Right lobe of liver (tissue), 6 donors: ENCODE data around the gene OSCP1. TPM values are rescaled to one million over a fixed set of nuclear protein-coding genes. Genes with fewer than 3 reads are reported as not detected.

Experiments used
- ATAC-seq, 4 donors: fragments of 200-7000 bp; cut with Tn5 transposase; one replicate each; pipeline ENCODE4 v1.9.1; 2020; ENCODE audit warnings: mild to moderate bottlenecking in 4 of 4, moderate library complexity in 4 of 4
- DNase-seq, 3 donors: peaks; one replicate each; pipeline ENCODE4 v3.0.0-alpha.2; 2020
- H3K27ac ChIP-seq, 3 donors: fragments of 200-600 bp; one replicate each; pipeline ENCODE4 v1.8.0; 2022
- H3K27me3 ChIP-seq, 2 donors: fragments of 200-600 bp; one replicate each; pipeline ENCODE4 v1.8.0; 2022
- H3K36me3 ChIP-seq, 4 donors: fragments of 200-600 bp; sonication (generic) in 1 of 4; one replicate each; pipeline versions ENCODE4 v1.5.1 to v1.8.0; 2017 to 2022; ENCODE audit warnings: control low read depth in 1 of 4
- H3K4me1 ChIP-seq, 4 donors: fragments of 200-600 bp; sonication (generic) in 1 of 4; one replicate each; pipeline versions ENCODE4 v1.5.1 to v1.8.0; 2017 to 2022; ENCODE audit warnings: control low read depth in 1 of 4
- H3K4me3 ChIP-seq, 3 donors: fragments of 200-600 bp; one replicate each; pipeline ENCODE4 v1.8.0; 2022
- H3K9me3 ChIP-seq, 4 donors: fragments of 200-600 bp; sonication (generic) in 1 of 4; one replicate each; pipeline versions ENCODE4 v1.5.1 to v1.8.0; 2017 to 2022; ENCODE audit warnings: control low read depth in 1 of 4
- POLR2A ChIP-seq: fragments of 450-650 bp; IDR thresholded peaks from one replicate; pipeline ENCODE4 v1.6.1; 2017; ENCODE audit warnings: antibody characterized with exemption, mild to moderate bottlenecking
- WGBS: methylation state at CpG from one replicate; pipeline ENCODE4 v1.1.6; 2018; ENCODE audit warnings: low coverage, low lambda C conversion rate; ENCODE audit not compliant: insufficient coverage; ENCODE audit errors: missing lambda C conversion rate; 5-methylcytosine and 5-hydroxymethylcytosine counted together
- intact Hi-C, 2 donors: fragments of 100-400 bp; cut with DNase I; formaldehyde crosslinking; loops; one replicate each; pipeline versions ENCODE4 v1.11.2 to v1.14.1; 2022
- total RNA-seq, 6 experiments: library from RNA; depleted of rRNA in 2 of 6; stranded (reverse); fragments of >200 nt in 2 of 6; fragmentation: NEBNext Ultra II Directional in 3 of 6; extraction: Animal tissue kit (Norgen Biotek cat#: 25700) in 3 of 6; gene quantifications; one replicate each; pipeline versions ENCODE4 v1.1.0 to v1.2.4, GENCODE V29; 2016 to 2023
- TF ChIP-seq, protein P1 (sequence below), 4 donors: fragments of 200-600 bp in 3 of 4; fragments of 450-650 bp in 1 of 4; IDR thresholded peaks; one replicate each; pipeline versions ENCODE4 v1.5.1 to v1.8.0; 2016 to 2022; ENCODE audit warnings: antibody characterized with exemption in 4 of 4, mild to moderate bottlenecking in 2 of 4
- donor health status: DM: no; HTN: yes; CAD: no.
- donor health status: DM: no; HTN: no; CAD: no.
- donor health status: DM: no; HTN: no; CAD: no.
- donor health status: DM: no; HTN: yes; CAD: no.
- donor health status: DM: no; HTN: yes; CAD: no.

The OSCP1 gene
- total RNA-seq, 6 experiments from 2014 or later = 0.40 to 4.9 (median 1.7) TPM

GRCh38 chr1:36402504-36402890, 47.8 kb downstream of the OSCP1 start:
- Histone ChIP-seq H3K4me1 (no peaks in the 10 kb centered on the region), H3K27ac (no peak overlapping the region), H3K27me3 (no peaks in the 10 kb centered on the region), H3K9me3 (no peaks in the 10 kb centered on the region), H3K36me3 (no peaks in the 10 kb centered on the region), H3K4me3 (no peak overlapping the region)
- WGBS = 90% methylated on average over 4 of the region's 4 CpGs
- intact Hi-C loops = no loop called here
- no peak for DNase-seq
- no peak for TF ChIP-seq POLR2A
- TF ChIP-seq, protein P1, sequence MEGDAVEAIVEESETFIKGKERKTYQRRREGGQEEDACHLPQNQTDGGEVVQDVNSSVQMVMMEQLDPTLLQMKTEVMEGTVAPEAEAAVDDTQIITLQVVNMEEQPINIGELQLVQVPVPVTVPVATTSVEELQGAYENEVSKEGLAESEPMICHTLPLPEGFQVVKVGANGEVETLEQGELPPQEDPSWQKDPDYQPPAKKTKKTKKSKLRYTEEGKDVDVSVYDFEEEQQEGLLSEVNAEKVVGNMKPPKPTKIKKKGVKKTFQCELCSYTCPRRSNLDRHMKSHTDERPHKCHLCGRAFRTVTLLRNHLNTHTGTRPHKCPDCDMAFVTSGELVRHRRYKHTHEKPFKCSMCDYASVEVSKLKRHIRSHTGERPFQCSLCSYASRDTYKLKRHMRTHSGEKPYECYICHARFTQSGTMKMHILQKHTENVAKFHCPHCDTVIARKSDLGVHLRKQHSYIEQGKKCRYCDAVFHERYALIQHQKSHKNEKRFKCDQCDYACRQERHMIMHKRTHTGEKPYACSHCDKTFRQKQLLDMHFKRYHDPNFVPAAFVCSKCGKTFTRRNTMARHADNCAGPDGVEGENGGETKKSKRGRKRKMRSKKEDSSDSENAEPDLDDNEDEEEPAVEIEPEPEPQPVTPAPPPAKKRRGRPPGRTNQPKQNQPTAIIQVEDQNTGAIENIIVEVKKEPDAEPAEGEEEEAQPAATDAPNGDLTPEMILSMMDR (IDR thresholded peaks at IDR 0.05) = no peak
- ATAC-seq = no peak

GRCh38 chr1:36401602-36402503, 48.4 kb downstream of the OSCP1 start:
- Histone ChIP-seq H3K27ac (peak overlapping the region in 1 of 3 donors; percentile 54), H3K4me3 (peak overlapping the region in 2 of 3 donors; percentile 19 to 20), H3K36me3 (no peaks in the 10 kb centered on the region), H3K9me3 (no peaks in the 10 kb centered on the region), H3K27me3 (no peaks in the 10 kb centered on the region), H3K4me1 (peaks cover 0 to 4% (median 0%) of the 10 kb centered on the region in 4 donors)
- intact Hi-C loops = no loop called here
- DNase-seq = no peak
- TF ChIP-seq POLR2A = no peak
- TF ChIP-seq, protein P1 (IDR thresholded peaks at IDR 0.05) = no peak
- ATAC-seq = no peak
- 80% methylated on average over 1 of the region's 12 CpGs for WGBS

DNA sequence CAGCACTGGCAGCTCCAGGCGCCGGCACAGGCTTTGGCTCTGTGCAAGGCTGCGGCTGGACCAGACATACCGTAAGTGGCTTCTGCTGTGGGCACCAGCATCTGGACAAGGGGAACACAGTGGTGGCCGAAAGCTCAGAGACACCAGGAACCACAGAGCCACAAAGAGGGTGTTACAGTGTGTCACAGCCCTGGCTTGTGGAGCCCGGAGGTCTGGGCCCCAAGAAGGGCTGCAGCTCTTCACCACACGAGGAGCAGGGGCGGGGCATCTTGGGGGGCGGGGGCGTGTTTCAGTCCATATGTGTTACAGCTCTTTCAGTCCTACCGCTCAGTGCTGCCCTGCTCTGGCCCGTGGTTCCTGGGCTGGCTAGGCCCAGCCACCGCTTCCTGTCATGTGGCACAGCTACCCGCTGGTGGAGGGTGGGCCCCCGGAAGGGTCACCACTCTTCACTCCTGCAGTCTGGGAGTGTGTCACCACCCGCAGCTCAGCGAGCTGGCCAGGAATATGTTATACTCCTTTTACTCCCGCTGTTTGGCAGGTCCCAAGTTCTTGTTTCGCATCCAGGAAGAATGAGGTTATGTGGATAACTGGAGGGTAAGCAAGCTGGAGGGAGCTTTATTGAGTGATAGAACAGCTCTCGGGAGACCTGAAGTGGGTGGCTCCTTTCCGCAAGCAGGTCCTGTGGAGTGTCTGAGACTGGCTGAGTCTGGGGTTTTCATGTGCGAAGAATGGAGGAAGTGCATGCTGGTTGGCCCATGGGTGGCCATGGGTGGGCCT, 49.2 kb downstream of the OSCP1 start:
- DNase-seq = peak; percentile 75 to 81 (median 81)
- ATAC-seq = peak; percentile 58 to 72 (median 64)
- Histone ChIP-seq H3K27ac (peak overlapping the region in 2 of 3 donors; percentile 24 to 54), H3K27me3 (no peaks in the 10 kb centered on the region), H3K4me1 (peaks cover 0 to 11% (median 0%) of the 10 kb centered on the region in 4 donors), H3K4me3 (peak overlapping the region in 2 of 3 donors; percentile 19 to 20), H3K9me3 (no peaks in the 10 kb centered on the region), H3K36me3 (no peaks in the 10 kb centered on the region)
- TF ChIP-seq POLR2A = peak; percentile 52
- TF ChIP-seq, protein P1 (IDR thresholded peaks at IDR 0.05) = no peak
- intact Hi-C loops = no loop called here
- WGBS = 69% methylated on average over 5 of the region's 22 CpGs

GRCh38 chr1:36400514-36400824, 49.8 kb downstream of the OSCP1 start:
- intact Hi-C loops = no loop called here
- no CpG with 5 or more reads among the region's 10 CpGs for WGBS
- TF ChIP-seq, protein P1 (IDR thresholded peaks at IDR 0.05) = no peak
- no peak for TF ChIP-seq POLR2A

More at GRCh38 chr1:36400514-36400824, 49.8 kb downstream of the OSCP1 start:
- Histone ChIP-seq H3K4me1 (peaks cover 0 to 11% (median 0%) of the 10 kb centered on the region in 4 donors), H3K36me3 (no peaks in the 10 kb centered on the region), H3K27ac (peak overlapping the region in 1 of 3 donors; percentile 54), H3K4me3 (no peak overlapping the region), H3K27me3 (no peaks in the 10 kb centered on the region), H3K9me3 (no peaks in the 10 kb centered on the region)
- ATAC-seq = no peak
- no peak for DNase-seq
